Measurements from ENCODE around the gene CTSF.
"Not testable (repeated sequence)": the region's sequence is repeated elsewhere in the genome, so short reads cannot be mapped to it uniquely, and the experiment has no call there.

The CTSF gene

DNA sequence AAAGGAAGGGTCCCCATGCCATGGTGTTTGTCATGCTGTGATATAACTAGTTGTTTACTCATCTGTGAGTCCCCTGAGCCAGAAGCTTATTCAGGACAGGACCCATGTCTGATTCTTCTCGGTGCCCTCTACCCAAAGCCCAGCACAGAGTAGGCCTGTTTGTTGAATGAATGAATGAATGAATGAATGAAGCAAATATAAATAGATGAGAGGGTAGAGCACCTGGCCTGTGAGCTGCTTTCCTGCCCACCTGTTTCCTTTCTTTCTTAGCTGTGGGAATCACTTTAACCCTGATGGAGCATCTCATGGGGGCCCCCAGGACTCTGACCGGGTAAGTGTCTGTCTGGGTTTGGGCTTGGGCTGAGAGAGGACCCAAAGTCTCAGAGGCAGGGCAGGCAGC, 31.8 kb upstream of the CTSF start:
- H2AFZ ChIP-seq (ENCODE audit: low read depth, low read length): no peak overlapping the region
- H3K4me3 ChIP-seq (ENCODE audit: low read length): no peak overlapping the region
- H3K27me3 ChIP-seq (ENCODE audit: insufficient read depth, low read length): no peaks in the 10 kb centered on the region
- H3K4me1 ChIP-seq (ENCODE audit: insufficient read depth, low read length): peaks cover 6% of the 10 kb centered on the region
- H3K9me3 ChIP-seq (ENCODE audit: low read length): no peaks in the 10 kb centered on the region
- peaks cover 44% of the 10 kb centered on the region for H3K36me3 ChIP-seq (ENCODE audit: insufficient read depth, low read length)

DNA sequence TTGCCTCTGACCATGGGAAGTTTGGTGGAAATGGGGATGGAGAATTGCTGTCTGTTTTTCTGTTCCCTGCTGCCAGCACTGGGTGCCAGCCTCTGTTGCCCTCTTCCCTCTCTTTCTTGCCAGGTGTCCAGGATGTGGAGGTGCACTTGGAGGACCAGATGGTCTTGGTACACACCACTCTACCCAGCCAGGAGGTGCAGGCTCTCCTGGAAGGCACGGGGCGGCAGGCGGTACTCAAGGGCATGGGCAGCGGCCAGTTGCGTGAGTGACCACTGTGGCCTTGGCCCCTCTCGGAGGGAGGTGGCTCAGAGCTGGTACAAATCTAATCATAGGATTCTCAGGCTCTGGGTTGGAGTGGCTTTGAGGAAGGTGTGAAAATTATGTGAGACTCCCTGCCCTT, 30.6 kb upstream of the CTSF start:
- Histone ChIP-seq H3K4me3 (ENCODE audit: low read length) (no peak overlapping the region), H3K36me3 (ENCODE audit: insufficient read depth, low read length) (peaks cover 31% of the 10 kb centered on the region), H3K4me1 (ENCODE audit: insufficient read depth, low read length) (peaks cover 12% of the 10 kb centered on the region)

DNA sequence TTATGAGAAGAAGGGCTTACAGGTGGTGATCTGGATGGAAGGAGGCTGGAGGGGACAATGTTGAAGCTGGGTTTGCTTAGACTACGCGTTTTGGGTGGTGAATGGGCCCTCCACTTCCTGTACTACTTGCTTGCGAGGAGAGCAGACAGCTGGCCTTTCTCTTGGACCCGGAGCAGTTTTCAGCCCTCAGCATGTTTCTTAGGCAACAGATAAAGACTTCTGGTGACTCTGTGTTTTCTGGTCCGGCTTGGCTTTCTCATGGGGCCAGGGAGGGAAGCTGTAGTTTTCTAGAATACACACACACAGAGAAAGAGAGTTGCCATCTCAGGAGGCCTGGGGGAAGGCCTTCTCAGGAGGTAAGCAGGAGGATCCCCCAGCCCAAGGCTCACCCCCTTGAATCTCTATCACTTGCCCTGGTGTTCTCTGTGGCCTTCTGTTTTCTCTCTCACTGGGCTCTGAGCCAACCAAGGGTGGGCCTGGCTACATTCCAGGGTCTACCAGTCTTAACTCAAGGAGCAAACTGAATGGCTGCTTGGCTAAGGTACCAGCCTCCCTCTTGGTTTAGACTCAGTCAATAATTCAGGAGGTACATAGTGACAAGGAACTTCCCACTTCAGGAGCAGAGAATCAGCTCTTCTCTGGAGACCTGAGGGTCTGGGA, 27.0 kb upstream of the CTSF start:
- Histone ChIP-seq H3K4me1 (ENCODE audit: insufficient read depth, low read length) (peaks cover 18% of the 10 kb centered on the region), H3K4me3 (ENCODE audit: low read length) (no peak overlapping the region), H3K27me3 (ENCODE audit: insufficient read depth, low read length) (no peaks in the 10 kb centered on the region), H3K36me3 (ENCODE audit: insufficient read depth, low read length) (peaks cover 12% of the 10 kb centered on the region), H3K9me3 (ENCODE audit: low read length) (peaks cover 13% of the 10 kb centered on the region), H2AFZ (ENCODE audit: low read depth, low read length) (no peak overlapping the region)

More for the DNA sequence above, 30.6 kb upstream of the CTSF start:
- Histone ChIP-seq H2AFZ (ENCODE audit: low read depth, low read length) (no peak overlapping the region), H3K27me3 (ENCODE audit: insufficient read depth, low read length) (no peaks in the 10 kb centered on the region), H3K9me3 (ENCODE audit: low read length) (no peaks in the 10 kb centered on the region)

DNA sequence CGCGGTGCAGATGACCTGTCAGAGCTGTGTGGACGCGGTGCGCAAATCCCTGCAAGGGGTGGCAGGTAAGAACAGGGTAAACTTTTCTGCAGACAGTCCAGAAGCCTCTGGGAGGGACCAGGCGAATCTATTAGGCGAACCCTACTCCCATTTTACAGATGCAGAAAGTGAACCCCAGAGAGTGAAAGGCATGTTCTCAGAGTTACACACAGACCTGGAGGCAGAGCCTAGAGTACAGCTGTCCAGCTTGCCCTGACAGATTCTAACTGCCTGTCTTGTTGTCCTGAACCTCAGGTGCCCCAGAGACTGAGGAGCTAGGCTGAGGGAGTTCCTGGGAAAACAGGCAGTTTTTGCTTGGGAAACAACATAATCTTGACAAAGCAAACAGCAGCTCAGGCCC, 25.2 kb upstream of the CTSF start:
- peaks cover 18% of the 10 kb centered on the region for H3K4me1 ChIP-seq (ENCODE audit: insufficient read depth, low read length)
- H3K4me3 ChIP-seq (ENCODE audit: low read length): peak overlapping the region; percentile 67
- no peak overlapping the region for H2AFZ ChIP-seq (ENCODE audit: low read depth, low read length)
- peaks cover 13% of the 10 kb centered on the region for H3K9me3 ChIP-seq (ENCODE audit: low read length)
- peaks cover 3% of the 10 kb centered on the region for H3K36me3 ChIP-seq (ENCODE audit: insufficient read depth, low read length)
- no peaks in the 10 kb centered on the region for H3K27me3 ChIP-seq (ENCODE audit: insufficient read depth, low read length)

DNA sequence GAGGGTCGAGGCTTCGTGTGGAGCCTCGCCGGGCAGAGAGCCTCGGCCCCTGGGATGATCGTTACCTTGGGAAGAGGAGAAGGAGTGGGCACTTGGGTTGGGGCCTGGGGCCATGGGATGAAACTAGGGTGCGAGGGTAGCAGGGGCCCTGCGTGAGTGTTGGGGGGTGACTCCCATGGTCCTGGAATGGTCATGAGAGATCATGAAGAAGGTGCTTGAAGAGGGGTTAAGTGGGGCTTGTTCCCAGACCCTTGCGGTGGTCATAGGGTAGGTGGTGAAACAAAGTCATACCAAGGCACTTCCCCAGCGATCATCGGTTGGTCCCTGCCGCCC, 24.9 kb upstream of the CTSF start:
- Histone ChIP-seq H3K9me3 (ENCODE audit: low read length) (peaks cover 13% of the 10 kb centered on the region), H3K36me3 (ENCODE audit: insufficient read depth, low read length) (peaks cover 3% of the 10 kb centered on the region), H2AFZ (ENCODE audit: low read depth, low read length) (peak overlapping the region; percentile 32), H3K4me3 (ENCODE audit: low read length) (peak overlapping the region; percentile 67), H3K4me1 (ENCODE audit: insufficient read depth, low read length) (peaks cover 18% of the 10 kb centered on the region), H3K27me3 (ENCODE audit: insufficient read depth, low read length) (no peaks in the 10 kb centered on the region)

DNA sequence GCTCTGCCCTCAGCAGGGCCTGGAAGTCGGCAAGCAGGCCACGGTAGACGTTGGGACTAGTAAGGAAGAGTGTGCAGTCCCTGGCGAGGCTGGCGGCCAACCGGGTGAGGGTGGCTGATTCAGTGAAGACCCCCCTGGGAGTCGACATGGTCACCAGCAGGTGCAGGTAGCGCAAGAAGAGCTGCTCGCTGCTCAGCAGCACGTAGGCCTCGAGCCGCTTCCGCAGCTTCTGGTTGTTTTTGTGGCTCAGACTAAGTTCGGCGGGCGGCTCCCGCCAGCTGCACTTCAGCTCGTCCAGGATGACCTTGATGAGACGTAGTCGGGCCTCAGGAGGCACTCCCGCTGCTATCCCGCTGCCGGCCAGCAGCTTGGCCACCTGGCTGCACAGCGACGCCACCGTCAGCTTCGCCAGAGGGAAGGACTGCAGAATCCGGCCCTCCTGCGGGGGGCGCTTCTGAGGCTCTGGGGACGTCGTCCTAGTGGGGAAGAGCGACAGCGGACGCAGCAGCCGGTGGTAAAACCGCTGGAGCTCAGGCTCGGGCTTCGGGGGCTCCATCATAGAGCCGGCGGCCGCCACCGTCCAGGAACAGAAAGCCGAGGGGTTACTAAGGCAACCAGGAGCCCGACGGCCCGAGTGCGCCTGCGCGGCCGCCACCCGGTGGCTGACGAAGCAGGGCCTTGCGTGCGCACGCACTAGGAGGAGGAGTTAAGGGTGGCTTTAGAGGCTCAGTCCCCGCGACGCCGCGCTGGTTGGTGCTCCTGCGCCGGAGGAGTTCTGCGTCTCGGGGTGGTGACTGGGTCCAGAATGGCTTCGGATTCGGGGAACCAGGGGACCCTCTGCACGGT, 24.3 kb upstream of the CTSF start, which contains the start of the genes CCDC87 and CCS:
CCDC87 (minus strand) TSS at position 607 of the 846 bp plus-strand sequence; CDS start at position 559, 48 bp downstream.
CCS (plus strand) TSS at position 729 of the 846 bp plus-strand sequence; CDS start at position 806, 77 bp downstream.
- peaks cover 18% of the 10 kb centered on the region for H3K4me1 ChIP-seq (ENCODE audit: insufficient read depth, low read length)
- peaks cover 3% of the 10 kb centered on the region for H3K36me3 ChIP-seq (ENCODE audit: insufficient read depth, low read length)
- peaks cover 13% of the 10 kb centered on the region for H3K9me3 ChIP-seq (ENCODE audit: low read length)
- peak within 1 kb of the TSS; percentile 67 for H3K4me3 ChIP-seq (ENCODE audit: low read length)
- no peaks in the 10 kb centered on the region for H3K27me3 ChIP-seq (ENCODE audit: insufficient read depth, low read length)
- peak within 1 kb of the TSS; percentile 32 for H2AFZ ChIP-seq (ENCODE audit: low read depth, low read length)

DNA sequence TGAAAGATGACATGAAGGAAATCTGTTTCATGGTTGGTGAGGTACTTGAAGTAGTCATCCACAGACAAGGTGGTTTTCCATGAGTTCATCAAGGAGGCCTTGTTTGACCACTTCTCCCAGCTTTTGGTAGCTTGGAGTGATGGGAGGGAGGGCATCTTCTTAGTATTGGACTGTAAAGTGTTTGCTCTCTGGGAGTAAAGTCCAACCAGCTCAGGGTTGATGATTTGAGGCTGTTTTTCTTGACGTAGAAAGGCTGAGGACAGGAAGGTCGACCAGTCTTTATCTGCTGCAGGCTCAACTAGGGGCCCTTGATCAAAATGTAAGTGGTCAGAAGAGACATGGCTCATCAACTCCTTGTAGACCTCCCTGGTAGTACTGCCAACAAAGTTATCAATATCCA, 22.8 kb upstream of the CTSF start:
- H3K4me1 ChIP-seq (ENCODE audit: insufficient read depth, low read length): peaks cover 18% of the 10 kb centered on the region
- no peak overlapping the region for H3K4me3 ChIP-seq (ENCODE audit: low read length)
- H3K36me3 ChIP-seq (ENCODE audit: insufficient read depth, low read length): no peaks in the 10 kb centered on the region
- peaks cover 13% of the 10 kb centered on the region for H3K9me3 ChIP-seq (ENCODE audit: low read length)
- H3K27me3 ChIP-seq (ENCODE audit: insufficient read depth, low read length): no peaks in the 10 kb centered on the region
- H2AFZ ChIP-seq (ENCODE audit: low read depth, low read length): no peak overlapping the region

DNA sequence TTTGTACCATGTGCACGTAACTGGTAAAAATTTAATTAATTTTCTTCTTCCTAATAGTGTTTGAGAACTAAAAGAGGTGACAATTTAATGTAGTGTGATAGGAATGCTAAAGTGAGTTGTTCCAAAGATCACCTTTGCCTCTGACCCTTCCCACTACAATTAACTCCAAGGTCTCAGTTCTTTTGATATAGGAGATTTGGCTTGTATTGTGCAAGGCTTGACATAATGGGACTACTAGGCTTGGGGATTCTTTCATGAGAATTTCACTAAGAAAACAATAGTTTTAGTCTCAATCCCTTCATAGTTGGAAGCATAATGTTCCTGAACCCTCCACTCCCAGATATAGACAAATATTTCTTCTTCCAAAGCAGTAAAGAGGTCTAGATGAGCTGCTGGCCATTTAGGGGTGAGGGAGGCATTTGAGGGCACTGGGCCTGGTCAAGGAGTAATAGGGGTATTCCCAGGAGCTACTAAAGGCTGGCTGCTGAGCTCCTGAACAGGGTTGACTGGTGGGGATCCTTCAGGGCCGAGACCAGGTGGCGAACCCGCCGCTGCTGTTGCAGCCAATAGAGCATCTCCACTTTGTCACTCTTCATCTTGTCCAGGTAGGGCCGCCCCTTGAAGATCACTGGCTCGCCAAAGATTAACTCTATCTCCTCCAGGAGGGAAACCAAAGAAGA, 21.7 kb upstream of the CTSF start:
- no peaks in the 10 kb centered on the region for H3K27me3 ChIP-seq (ENCODE audit: insufficient read depth, low read length)
- H2AFZ ChIP-seq (ENCODE audit: low read depth, low read length): no peak overlapping the region
- H3K36me3 ChIP-seq (ENCODE audit: insufficient read depth, low read length): no peaks in the 10 kb centered on the region
- H3K4me1 ChIP-seq (ENCODE audit: insufficient read depth, low read length): peaks cover 11% of the 10 kb centered on the region
- H3K9me3 ChIP-seq (ENCODE audit: low read length): peaks cover 13% of the 10 kb centered on the region
- no peak overlapping the region for H3K4me3 ChIP-seq (ENCODE audit: low read length)

DNA sequence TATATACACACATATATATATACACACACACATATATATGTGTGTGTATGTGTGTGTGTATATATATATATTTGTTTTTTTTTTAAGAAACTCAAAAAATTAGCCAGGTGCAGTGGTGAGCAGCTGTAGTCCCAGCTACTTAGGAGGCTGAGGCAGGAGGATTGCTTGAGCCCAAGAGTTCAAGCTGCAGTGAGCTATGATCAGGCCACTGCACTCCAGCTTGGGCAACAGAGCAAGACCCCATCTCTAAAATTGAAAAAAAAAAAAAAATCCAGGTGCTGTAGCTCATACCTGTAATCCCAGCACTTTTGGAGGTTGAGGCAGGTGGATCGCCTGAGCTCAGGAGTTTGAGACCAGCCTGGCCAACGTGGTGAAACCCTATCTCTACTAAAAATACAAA, 20.9 kb upstream of the CTSF start:
- not testable (repeated sequence) for H2AFZ ChIP-seq (ENCODE audit: low read depth, low read length); H3K27me3 ChIP-seq (ENCODE audit: insufficient read depth, low read length); H3K4me1 ChIP-seq (ENCODE audit: insufficient read depth, low read length); H3K4me3 ChIP-seq (ENCODE audit: low read length); H3K36me3 ChIP-seq (ENCODE audit: insufficient read depth, low read length)
- H3K9me3 ChIP-seq (ENCODE audit: low read length): peaks cover 13% of the 10 kb centered on the region

DNA sequence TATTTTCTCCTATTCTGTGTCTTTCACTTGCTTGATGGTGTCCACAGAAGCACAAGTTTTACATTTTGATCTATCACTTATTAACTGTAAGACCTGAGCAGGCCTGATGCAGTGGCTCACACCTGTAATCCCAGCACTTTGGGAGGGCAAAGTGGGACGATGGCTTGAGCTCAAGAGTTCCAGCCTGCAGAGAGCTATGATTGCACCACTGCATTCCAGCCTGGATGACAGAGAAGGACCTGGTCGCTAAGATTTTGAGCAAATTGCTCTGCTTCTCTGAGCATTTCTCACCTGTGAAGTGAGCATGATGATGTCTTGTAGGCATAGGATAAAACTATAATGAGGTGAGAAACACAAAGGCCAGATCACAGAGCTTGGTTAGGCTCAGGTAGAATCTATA, 17.7 kb upstream of the CTSF start:
- H3K4me3 ChIP-seq (ENCODE audit: low read length): no peak overlapping the region
- H2AFZ ChIP-seq (ENCODE audit: low read depth, low read length): no peak overlapping the region
- H3K27me3 ChIP-seq (ENCODE audit: insufficient read depth, low read length): no peaks in the 10 kb centered on the region
- no peaks in the 10 kb centered on the region for H3K4me1 ChIP-seq (ENCODE audit: insufficient read depth, low read length)
- H3K9me3 ChIP-seq (ENCODE audit: low read length): peaks cover 6% of the 10 kb centered on the region
- H3K36me3 ChIP-seq (ENCODE audit: insufficient read depth, low read length): no peaks in the 10 kb centered on the region

DNA sequence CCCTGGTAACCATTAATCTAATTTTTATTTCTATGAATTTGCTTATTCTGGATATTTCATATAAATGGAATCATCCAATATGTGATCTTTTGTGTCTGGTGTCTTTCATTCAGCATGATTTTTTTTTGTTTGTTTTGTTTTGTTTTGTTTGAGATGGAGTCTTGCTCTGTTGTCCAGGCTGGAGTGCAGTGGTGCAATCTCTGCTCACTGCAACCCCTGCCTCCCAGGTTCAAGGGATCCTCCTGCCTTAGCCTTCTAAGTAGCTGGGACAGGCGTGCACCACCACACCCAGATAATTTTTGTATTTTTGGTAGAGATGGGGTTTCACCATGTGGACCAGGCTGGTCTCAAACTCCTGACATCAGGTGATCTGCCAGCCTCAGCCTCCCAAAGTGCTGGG, 17.0 kb upstream of the CTSF start:
- H3K4me1 ChIP-seq (ENCODE audit: insufficient read depth, low read length); H3K27me3 ChIP-seq (ENCODE audit: insufficient read depth, low read length); H3K36me3 ChIP-seq (ENCODE audit: insufficient read depth, low read length): not testable (repeated sequence)

DNA sequence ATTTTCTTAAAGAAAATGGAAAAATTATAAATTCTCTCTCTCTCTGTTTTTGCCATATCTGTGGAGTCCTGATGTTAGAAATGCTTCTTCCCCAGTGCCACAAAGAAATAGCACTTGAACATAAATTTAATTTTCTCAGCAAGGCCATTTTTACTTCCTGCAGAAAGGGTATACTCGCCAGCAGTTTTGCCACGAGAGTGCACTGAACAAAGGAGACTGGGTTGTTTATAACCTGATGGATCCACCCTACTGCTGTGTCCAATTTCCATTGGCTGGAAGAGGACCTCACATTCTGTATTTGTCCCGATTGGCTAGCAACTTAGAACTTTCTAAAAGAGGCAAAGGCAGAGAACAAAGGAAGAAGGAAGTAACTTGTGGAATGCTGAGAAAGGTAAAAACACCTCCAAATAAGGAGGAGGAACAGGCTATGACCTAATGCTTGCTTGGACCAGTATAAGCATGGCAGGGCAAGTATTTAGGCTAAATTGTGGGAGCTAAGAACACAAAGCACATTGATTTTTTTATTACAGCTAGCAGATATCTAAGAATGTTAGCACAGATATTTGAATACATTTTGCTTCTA, 14.2 kb upstream of the CTSF start:
- H2AFZ ChIP-seq (ENCODE audit: low read depth, low read length); H3K4me3 ChIP-seq (ENCODE audit: low read length); H3K27me3 ChIP-seq (ENCODE audit: insufficient read depth, low read length): not testable (repeated sequence)

More for the DNA sequence above, 17.0 kb upstream of the CTSF start:
- H3K9me3 ChIP-seq (ENCODE audit: low read length); H3K4me3 ChIP-seq (ENCODE audit: low read length); H2AFZ ChIP-seq (ENCODE audit: low read depth, low read length): not testable (repeated sequence)

DNA sequence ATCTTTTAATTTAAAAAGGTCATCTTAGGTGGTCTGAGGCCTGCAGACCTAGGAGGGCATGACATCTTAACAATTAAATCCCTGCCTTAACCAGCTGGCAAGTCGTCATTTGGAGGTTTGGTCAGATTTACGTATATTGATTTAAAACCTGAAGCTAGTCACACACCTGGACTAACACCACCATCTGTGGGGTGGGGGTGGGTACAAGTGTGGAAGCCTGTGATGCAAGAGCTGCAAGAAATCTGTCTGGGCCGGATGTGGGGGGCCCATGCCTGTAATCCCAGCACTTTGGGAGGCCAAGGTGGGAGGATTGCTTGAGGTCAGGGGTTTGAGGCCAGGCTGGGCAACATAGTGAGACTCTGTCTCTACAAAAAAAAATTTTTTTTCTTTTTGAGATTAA, 12.9 kb upstream of the CTSF start:
- Histone ChIP-seq H3K9me3 (ENCODE audit: low read length) (no peaks in the 10 kb centered on the region), H3K27me3 (ENCODE audit: insufficient read depth, low read length) (peaks cover 3% of the 10 kb centered on the region), H3K4me1 (ENCODE audit: insufficient read depth, low read length) (no peaks in the 10 kb centered on the region), H3K4me3 (ENCODE audit: low read length) (no peak overlapping the region), H2AFZ (ENCODE audit: low read depth, low read length) (no peak overlapping the region), H3K36me3 (ENCODE audit: insufficient read depth, low read length) (no peaks in the 10 kb centered on the region)

More for the DNA sequence above, 14.2 kb upstream of the CTSF start:
- H3K36me3 ChIP-seq (ENCODE audit: insufficient read depth, low read length); H3K4me1 ChIP-seq (ENCODE audit: insufficient read depth, low read length); H3K9me3 ChIP-seq (ENCODE audit: low read length): not testable (repeated sequence)
